Activated CD4-positive, alpha-beta T cell treated with anti-CD3 and anti-CD28 coated beads for 4 hours (primary cell): ENCODE measurements around the gene PTGES.
"Not testable (repeated sequence)": the region's sequence is repeated elsewhere in the genome, so short reads cannot be mapped to it uniquely, and the experiment has no call there.

ENCODE experiments used
- DNase-seq, 2 donors: peaks; one replicate each; pipeline ENCODE4 v3.0.0-alpha.2; 2020

The PTGES gene

DNA sequence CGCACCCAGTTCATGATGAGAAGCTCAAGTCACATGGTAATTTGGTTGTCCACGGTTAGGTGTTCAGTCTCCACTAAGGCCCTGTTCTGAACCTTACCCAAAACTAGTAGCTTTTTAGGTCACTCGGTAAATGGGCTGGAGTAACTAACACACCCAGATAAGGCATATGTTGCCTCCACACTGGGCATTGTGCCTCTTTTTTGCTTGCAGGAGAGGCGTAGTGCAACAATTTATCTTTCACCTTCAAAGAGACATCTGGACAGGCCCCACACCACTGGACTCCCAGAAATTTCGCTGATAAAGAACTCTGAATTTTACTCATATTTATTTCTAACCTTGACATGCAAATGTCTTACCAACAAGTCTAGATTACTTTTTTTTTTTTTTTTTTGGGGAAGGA lies 16.8 kb upstream of the PTGES start:
- DNase-seq, result no peak

GRCh38 chr9:129768486-129768885 lies 15.6 kb upstream of the PTGES start:
- no peak for DNase-seq

DNA sequence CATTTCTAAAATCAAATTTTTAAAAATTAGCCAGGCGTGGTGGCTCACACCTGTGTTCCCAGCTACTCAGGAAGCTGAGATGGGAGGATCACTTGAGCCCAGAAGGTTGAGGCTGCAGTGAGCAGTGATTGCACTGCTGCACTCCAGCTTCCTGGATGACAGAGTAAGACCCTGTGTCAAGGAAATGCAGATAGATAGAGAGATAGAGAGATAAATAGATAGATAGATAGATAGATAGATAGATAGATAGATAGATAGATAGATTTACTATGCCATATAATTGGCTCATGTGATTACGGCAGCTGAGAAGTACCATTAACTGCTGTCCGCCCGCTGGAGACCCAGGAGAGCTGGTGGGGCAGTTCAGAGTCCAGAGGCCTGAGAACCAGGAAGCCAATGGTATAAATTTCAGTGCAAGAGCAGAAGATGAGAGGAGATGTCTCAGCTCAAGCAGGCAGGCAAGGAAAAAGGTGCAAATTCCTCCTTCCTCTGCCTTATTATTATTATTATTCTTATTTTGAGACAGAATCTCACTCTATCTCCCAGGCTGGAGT lies 13.0 kb upstream of the PTGES start:
- no peak for DNase-seq

- no peak for DNase-seq
These were observed 10.4 kb upstream of the PTGES start for GRCh38 chr9:129762985-129763926.

DNA sequence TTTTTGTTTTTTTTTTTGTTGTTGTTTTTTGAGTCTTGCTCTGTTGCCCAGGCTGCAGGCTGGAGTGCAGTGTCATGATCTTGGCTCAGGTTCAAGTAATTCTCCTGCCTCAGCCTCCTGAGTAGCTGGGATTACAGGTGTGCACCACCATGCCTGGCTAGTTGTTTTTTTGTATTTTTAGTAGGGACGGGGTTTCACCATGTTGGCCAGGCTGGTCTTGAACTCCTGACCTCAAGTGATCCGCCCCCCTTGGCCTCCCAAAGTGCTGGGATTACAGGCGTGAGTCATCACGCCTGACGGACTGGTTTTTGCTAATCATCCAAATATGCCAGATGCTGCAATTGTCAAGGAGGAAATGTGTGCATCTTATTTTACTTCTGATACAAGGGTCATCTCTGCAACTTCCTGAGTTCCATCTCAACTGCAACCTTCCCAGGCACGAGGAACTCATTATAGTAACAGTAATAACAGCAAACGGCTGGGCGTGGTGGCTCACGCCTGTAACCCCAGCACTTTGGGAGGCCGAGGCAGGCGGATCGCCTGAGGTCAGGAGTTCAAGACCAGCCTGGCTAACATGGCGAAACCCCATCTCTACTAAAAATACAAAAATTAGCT lies 9.6 kb upstream of the PTGES start:
- DNase-seq, result not testable (repeated sequence)

- DNase-seq, result no peak
These were observed 9.1 kb upstream of the PTGES start for GRCh38 chr9:129761901-129762369.

DNA sequence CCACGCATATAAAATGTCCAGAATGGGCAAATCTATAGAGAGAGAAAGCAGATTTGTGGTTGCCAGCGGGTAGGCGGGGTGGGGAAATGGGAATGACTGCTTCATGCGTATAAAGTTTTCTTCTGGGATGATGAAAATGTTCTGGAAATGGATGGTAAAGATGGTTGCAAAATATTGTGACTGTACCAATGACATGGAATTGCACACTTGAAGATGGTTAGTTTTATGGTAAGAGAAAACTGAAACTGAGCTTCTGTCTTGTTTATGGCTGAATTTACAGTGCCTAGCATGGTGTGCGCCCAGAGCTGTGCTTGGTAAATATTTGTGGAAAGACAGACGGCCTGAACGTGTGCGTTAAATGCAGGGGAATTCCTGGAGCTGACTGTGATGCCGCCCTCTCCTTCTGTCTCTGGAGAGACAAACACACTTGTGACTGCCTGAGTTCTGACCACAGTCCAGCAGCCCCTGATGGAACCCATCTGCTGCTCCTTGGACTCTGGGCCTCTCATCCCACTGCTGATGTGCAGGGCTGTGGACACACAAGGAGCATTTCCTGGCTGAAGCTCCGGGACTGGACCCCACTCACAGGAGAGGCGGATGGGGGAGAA lies 8.6 kb upstream of the PTGES start:
- DNase-seq, result no peak

- not testable (repeated sequence) for DNase-seq
These were observed 7.9 kb upstream of the PTGES start for GRCh38 chr9:129760784-129761183.

- DNase-seq, result no peak
These were observed 7.1 kb upstream of the PTGES start for GRCh38 chr9:129759804-129760502.

GRCh38 chr9:129759319-129759718 lies 6.5 kb upstream of the PTGES start:
- DNase-seq, result no peak

GRCh38 chr9:129757045-129757444 lies 4.2 kb upstream of the PTGES start:
- no peak for DNase-seq

GRCh38 chr9:129756191-129756590 lies 3.3 kb upstream of the PTGES start:
- no peak for DNase-seq

DNA sequence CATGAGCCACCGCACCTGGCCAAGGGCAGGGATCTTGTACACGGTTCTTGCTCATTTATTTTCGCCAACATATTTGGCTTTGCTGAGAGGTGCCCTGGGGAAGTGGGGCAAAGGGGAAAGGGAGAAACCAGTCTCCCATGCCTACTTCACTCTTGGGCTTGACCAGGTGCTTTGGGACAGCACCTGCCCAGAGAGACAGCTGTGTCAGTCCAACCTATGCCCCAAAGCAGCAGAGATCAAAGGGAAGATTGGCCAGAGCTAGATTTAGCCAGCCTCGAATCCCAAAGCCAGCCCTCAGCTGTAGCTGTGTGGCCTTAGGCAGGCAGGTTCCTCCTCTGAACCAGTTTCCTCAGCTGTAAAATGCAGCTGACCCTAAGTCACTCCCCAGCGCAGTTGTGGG lies 2.3 kb upstream of the PTGES start:
- DNase-seq, result no peak

GRCh38 chr9:129751841-129752801 lies 721 bp downstream of the PTGES start:
- DNase-seq, result no peak

DNA sequence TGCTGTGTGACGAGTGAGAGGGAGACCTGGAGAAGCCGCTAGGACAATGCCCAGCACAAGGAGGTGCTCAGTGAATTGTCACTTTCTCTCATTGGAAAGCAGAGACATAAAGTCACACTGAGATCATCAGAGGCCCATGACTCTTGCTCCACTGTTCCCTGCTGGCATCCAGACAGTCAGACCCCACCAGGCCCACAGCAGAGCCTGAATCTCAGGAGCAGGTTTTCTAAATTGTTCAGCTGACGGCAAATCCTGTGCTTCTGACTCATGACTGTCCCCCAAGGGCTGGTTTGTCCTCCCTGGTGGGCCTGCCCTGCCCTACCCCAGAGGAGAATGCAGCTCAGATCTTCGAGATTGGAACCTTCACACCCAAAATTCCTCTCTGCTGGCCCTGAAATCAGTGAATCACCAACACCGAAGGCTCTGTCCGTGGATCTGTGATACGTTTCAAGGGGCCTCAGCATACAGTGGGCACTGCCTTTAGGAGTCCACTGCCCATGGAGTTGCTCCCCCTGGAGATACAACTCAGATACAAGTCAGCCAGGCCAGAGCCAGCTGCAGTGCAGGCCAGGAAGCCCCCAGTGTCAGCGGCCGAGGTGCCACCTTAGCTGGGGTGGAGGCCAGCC lies 2.7 kb downstream of the PTGES start:
- DNase-seq, result no peak

GRCh38 chr9:129749575-129749974 lies 3.3 kb downstream of the PTGES start:
- DNase-seq, result no peak

DNA sequence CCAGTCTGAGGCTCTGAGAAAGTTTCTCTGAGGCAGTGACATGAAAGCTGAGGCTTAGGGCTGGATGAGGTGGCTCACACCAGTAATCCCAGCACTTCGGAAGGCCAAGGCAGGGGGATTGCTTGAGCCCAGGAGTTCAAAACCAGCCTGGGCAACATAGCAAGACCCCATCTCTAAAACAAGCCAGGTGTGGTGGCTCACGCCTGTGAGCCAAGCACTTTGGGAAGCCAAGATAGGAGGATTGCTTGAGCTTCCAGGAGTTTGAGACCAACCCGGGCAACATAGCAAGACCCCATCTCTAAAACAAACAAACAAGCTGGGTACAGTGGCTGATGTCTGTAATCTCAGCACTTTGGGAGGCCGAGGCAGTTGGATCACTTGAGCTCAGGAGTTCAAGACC lies 3.8 kb downstream of the PTGES start:
- DNase-seq, result not testable (repeated sequence)

GRCh38 chr9:129748249-129748648 lies 4.6 kb downstream of the PTGES start:
- DNase-seq, result no peak

DNA sequence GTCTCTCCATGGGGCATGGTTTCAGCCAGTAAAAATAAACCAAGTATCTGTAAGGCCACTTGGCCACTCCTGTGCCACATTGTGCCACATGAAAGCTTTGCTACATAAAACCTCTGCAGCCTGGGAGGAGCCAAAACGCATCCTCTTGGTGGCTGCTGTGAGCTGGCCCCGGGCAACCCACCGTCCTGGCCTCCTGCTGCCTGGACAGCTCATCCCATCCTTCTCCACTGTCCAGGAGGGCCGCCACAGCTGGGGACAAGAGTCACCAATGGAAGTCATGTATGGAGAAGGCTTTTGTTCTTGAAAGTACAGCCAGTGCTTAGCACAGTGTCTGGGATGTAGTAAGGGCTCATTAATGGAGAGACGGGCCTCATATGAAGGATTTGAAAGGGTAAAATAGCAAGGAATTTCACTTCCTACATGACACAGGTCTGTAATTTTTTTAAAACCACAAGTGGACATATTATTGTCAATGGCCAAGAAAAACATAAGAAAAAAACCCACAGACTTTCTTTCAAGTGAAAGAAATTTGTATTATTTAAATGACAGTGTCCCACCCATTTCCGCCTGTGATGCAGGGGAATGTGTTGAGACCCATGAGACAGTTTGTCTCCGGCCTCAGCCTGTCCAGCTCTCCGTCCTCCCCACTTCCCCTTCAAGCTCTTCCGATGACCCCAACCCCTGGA lies 6.6 kb downstream of the PTGES start:
- DNase-seq, result no peak

DNA sequence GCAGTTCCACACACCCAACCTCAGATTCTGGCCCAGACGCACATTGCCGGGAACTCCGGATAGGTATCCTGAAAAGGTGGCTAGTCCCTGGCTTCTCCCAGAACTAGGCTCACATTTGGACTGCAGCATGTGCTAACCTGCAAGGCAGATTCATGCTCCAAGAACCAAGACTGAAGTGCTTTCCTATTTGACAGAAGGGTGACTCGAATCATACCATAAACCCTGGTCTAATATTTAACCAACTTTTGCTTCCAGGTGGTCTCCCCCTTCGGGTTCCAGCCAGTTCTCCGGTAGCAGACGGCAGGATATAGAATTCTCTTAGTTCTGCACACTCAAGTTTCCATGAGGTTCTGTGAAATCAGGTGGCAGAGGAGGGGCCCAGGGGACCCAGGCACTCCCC lies 7.6 kb downstream of the PTGES start:
- DNase-seq, result no peak
